Stimulated activated CD8-positive, alpha-beta memory T cell treated with anti-CD3 and anti-CD28 coated beads, Interleukin-7, amount 100 ng/mL, for 24 hours (primary cell): ENCODE data around the gene IKZF4.
"Not testable (repeated sequence)": the region's sequence is repeated elsewhere in the genome, so short reads cannot be mapped to it uniquely, and the experiment has no call there.

Experiments used
- DNase-seq: peaks from one replicate; pipeline ENCODE4 v3.0.0-alpha.2; 2020; ENCODE audit warnings: low read depth

The IKZF4 gene

DNA sequence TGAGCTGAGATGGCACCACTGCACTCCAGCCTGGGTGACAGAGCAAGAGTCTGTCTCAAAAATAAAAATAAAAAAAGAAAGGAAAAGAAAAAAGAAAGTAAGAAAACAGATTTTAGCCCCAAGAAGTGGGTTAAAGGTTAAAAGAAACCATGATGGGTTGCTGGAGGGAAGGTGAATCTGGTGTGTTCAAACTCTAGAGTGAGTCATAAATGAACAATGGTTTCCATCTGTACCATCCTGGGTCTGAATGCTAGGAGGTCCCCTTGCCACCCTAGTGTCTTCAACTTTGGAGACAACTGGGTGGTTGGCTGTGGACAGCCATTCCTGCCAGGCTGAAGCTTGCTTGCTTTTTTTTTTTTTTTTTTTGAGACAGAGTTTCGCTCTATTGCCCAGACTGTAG lies 19.3 kb downstream of the IKZF4 start:
- DNase-seq: no peak

GRCh38 chr12:56040963-56041551 lies 20.2 kb downstream of the IKZF4 start:
- DNase-seq: no peak

DNA sequence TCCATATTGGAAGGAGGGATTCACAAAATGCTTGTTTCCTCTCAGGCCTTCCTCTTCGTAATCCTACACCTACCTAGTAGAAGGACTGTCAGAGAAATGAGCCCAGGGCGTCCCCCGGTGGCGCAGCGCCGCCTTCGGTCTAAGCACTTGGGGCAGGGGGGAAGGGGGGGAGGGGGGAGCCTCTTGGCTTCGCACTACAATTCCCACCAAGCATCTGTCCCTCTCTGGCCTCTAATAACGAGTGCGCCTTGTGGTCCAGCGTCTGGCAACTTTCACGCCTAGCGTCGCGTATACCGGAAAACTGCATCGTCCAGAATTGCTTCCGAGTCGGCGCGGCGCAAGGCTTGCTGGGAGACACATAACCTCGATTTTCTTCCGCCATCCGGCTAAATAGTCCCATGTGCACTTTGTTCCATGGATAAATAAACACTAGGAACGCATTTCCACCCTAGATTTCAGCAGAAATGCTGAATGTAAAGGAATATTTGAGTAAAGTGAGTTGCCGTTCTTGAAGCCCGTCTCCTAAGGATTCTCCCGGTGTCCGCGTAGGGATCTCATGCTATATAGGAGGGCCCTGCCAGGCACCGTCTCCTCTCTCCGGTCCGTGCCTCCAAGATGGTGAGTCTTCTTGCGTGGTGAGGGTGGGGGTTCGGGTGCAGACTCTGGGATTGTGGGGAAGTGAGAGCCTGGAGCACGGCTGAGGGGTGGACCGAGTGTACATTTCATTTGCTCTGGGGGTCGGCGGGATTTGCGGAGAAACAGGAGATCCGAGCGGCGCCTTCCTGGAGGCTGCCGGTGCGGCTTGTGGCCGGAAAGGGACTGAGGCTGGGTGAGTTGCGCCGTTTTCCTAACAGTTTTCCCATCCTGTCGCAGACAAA lies 20.9 kb downstream of the IKZF4 start, which contains the start of gene RPS26:
Gene RPS26, plus strand, starts transcription at position 367 of the 878 bp plus-strand sequence. Its CDS starts 249 bp downstream, at position 616.
- DNase-seq: peak; percentile 81

DNA sequence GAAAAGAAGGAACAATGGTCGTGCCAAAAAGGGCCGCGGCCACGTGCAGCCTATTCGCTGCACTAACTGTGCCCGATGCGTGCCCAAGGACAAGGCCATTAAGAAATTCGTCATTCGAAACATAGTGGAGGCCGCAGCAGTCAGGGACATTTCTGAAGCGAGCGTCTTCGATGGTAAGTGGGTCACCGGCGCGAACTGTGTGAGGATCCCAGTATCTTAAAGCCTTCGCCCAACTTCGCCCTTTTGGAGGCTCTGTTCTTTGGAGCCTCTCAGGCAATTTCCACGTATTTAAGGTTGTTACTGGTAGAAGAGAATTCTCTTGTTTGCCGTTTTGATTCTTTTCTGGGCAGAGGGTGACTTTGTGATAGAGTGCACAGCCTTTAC lies 21.6 kb downstream of the IKZF4 start:
- DNase-seq: not testable (repeated sequence)

DNA sequence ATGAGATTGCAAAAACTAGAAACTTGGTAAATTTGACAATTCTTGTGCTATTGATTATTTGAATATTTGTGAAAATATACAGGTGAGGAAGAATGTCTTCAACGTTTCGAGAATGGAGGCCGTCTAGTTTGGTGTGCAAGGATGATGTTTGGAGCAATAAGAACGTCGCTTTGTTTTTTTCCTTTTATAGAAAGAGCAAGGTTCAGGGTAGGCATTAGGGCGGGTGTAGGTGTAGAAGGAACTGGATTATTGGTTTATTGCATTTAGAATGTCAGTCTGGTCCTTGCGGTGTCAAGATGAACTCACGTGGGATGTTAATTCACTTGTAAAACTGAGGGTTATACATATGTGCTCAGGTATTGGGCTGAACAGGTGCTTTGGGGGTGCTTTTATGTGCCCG lies 22.0 kb downstream of the IKZF4 start:
- no peak for DNase-seq

DNA sequence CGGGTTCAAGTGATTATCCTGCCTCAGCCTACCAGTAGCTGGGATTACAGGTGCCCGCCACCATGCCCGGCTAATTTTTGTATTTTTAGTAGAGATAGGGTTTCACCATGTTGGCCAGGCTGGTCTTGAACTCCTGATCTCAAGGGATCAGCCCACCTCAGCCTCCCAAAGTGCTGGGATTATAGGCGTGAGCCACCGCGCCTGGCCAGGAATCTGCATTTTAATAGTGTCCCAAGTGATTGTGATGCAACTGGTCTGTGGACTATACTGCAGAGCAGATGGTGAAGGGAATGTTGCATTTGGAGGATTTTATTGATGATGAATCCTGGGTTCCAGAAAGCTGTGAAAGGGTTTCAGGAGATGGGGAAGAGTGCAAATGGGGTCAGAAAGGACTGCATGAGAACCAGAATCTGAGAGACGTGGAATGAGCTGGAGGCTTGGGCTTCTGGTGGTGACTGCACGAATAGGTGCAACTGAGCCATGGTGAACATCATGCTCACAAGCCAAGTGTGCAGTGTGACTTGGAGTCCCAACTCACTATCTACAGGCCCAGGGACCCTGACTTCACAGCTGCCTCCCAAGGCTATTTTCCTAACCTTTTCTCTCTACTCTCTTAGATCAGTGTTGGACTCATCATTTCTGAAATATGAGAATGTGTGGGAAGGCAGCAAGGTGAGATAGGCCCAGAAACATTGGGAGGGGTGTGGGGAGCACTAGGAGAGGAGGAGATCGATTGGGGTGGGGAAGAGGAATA lies 25.4 kb downstream of the IKZF4 start:
- DNase-seq: no peak

- DNase-seq: no peak
These were observed 32.6 kb downstream of the IKZF4 start for GRCh38 chr12:56053407-56053893.

DNA sequence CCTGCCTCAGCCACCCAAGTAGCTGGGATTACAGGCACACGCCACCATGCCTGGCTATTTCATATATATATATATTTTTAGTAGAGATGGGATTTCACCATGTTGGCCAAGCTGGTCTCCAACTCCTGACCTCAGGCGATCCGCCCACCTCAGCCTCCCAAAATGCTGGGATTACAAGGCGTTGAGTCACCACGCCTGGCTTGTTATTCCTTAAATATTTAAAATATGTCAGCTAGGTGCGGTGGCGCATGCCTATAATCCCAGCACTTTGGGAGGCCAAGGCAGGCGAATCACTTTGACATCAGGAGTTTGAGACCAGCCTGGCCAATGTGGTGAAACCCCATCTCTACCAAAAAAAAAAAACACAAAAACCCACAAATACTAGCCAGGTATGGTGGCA lies 39.1 kb downstream of the IKZF4 start:
- not testable (repeated sequence) for DNase-seq

DNA sequence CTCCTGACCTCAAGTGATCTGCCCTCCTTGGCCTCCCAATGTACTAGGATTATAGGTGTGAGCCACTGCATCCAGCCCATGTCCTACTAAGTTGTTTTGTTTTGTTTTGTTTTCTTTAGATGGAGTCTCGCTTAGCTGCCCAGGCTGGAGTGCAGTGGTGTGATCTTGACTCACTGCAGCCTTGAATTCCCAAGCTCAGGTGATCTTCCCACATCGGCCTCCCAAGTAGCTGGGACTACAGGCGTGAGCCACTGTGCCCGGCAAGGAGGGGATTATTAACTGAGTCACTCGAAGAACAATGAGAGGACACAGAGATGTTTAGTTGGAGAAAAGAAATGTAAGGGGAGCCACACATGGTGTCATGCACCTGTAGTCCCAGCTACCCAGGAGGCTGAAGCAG lies 41.1 kb downstream of the IKZF4 start:
- no peak for DNase-seq

GRCh38 chr12:56062996-56063395 lies 42.2 kb downstream of the IKZF4 start:
- no peak for DNase-seq

DNA sequence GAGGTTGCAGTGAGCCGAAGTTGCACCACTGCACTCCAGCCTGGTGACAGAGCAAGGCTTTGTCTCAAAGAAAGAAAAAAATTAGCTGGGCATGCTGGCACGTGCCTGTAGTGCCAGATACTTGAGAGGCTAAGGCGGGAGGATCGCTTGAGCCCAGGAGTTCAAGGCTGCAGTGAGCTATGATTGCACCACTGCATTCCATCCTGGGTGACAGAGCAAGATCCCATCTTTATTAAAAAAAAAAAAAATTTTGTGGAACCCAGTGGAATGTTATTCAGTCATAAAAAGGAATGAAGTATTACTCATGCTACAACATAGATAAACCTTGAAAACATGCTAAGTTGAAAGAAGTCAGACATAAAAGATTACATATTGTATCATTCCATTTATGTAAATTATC lies 50.8 kb downstream of the IKZF4 start:
- DNase-seq: no peak

DNA sequence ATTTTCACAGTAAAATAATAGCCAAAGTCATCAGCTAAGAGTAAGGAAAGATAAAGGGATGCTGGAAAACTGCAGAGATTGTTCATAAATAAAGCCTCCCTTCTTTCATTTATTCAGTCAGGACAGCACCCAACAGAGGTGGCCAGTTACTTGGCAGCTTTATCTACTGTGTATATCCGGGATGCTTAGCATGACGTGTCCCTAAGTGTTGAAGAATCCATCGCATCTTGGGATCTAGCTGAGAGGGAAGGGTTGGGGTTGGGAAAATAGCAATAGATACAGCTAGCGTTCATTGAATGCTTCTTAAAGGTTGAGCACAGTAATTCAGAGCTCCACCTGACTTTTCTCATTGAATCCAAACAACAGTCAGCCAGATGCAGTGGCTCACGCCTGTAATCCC lies 53.6 kb downstream of the IKZF4 start:
- no peak for DNase-seq

GRCh38 chr12:56077966-56078365 lies 57.1 kb downstream of the IKZF4 start:
- DNase-seq: not testable (repeated sequence)

GRCh38 chr12:56078427-56078826 lies 57.6 kb downstream of the IKZF4 start:
- no peak for DNase-seq

DNA sequence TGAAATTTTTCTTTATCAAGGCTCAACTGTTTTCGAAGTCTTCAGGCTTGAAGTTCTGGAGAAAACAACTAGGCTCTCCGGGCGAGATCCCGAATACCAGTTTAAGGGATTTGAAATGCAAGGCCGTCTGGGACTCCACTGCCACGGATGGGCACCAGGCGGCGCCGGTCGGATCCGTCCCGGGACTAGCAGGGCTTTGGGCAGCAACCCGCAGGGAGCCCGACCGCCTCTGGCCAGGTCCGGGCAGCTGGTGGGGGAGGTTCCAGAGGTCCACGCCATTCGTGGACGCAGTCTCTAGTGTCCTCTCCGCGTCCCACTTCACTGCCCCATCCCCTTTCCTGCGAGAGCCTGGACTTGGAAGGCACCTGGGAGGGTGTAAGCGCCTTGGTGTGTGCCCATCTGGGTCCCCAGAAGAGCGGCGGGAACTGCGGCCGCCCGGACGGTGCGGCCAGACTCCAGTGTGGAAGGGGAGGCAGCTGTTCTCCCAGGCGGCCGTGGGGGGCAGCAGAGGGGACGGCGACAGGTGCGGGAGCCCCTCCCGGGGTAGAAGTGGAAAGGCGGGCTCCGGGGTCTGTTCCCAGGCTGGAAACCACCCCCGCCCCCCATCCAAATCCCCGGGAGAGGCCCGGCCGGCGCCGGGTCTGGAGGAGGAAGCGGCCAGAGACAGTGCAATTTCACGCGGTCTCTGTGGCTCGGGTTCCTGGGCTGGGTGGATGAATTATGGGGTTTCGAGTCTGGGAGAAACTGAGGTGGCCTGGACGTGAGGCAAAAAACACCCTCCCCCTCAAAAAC lies 58.3 kb downstream of the IKZF4 start:
- no peak for DNase-seq

DNA sequence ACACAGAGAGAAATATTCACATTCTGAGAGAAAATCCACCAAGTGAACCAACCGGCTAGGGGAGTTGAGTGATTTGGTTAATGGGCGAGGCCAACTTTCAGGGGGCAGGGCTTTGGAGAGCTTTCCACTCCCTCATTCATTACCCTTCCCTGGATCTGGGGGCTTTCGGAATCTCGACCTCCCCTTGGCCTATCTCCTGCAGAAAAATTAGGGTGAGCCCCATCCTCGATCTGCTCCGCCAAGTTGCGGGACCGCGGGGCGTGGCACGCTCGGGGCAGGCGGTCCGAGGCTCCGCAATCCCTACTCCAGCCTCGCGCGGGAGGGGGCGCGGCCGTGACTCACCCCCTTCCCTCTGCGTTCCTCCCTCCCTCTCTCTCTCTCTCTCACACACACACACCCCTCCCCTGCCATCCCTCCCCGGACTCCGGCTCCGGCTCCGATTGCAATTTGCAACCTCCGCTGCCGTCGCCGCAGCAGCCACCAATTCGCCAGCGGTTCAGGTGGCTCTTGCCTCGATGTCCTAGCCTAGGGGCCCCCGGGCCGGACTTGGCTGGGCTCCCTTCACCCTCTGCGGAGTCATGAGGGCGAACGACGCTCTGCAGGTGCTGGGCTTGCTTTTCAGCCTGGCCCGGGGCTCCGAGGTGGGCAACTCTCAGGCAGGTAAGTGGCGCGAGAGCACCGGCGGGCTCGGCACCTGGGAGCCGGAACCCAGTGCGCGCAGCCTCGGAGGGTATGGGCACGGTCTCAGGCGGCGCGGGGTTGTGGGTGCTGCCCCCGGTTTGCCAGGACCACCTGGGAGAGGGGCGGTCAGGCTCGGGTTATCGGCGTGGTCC lies 59.1 kb downstream of the IKZF4 start, which contains the start of gene ERBB3:
Gene ERBB3, plus strand, starts transcription at position 443 of the 833 bp plus-strand sequence. Its CDS starts 136 bp downstream, at position 579.
- DNase-seq: peak; percentile 36

- no peak for DNase-seq
These were observed 59.8 kb downstream of the IKZF4 start for GRCh38 chr12:56080556-56081138.

DNA sequence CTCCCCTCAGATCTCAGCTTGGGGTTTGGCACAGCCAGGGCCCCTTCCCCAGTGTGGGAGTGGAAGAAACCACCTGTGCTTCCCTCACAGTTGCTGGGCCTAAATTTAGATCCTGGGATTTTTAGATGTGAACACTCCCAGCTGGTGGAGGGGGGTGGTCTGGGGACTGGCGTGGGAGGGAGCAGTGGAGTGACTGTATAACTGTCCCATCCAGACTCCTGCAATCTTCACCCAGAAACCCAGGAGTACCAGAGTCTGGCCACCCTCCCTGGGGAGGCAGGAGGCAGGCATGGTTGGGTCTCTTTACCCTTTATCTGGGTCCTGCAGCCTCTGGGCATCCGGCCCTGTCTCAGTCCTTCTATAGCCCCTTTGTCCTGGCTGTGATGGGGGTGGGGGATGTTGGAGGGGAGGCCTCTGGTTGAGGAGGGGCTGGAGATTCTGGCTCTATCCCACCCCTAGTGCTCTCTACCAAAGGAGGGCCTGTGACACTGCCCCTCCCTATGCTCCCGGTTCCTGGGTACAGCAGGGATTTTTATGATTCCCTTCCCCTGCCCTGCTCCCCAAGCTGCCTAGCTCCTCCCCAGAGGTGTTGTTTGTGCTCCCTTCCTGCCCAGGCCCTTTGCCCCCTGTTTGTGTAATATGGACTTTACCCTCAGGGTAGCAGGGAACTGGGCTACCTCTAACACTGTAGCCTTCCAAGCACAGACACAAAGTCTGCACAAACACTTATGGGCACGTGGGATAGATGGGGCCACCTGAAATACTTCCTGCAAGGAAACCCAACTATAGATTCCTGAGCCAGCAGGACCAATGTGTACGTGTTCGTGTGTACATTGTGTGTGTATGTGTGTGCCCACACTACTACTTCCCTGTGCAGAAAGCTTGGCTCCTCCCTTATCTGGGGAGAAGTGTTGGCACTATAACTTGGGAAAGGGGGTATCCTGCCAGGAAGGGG lies 60.8 kb downstream of the IKZF4 start:
- DNase-seq: no peak

- no peak for DNase-seq
These were observed 61.5 kb downstream of the IKZF4 start for GRCh38 chr12:56082382-56082781.
